ENCODE measurements around the gene SMIM45.

SMIM45 gene

DNA sequence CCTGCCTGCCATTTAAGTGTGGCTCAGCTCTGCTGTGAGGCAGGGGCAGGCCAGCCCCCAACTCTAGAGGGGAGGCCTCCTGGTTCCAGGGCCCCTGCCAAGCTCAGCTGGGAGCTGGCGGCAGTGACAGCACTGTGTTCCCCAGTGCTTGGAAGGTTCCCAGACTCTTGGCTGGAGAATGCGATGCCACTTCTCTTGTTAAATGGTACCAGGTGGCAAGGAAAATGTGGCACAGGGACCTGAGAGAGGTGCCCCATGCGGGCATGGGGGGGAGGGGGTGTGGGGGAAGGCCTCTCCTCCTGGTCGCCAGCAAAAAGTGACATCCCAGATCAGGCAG, 17.0 kb upstream of the SMIM45 start:
- Histone ChIP-seq H3K23ac (ENCODE audit: insufficient read length) (no peak overlapping the region), H4K20me1 (replicated peaks in 1 of 2; ENCODE audit: control insufficient read depth in 1 of 2, insufficient read depth in 2 of 2, low read length in 2 of 2) (peaks cover 11 to 21% of the 10 kb centered on the region in 2 experiments), H3K56ac (replicated peaks; ENCODE audit: insufficient read length, low read depth, low read length) (no peak overlapping the region), H3K4ac (replicated peaks; ENCODE audit: insufficient read length, low read depth, low read length) (no peak overlapping the region), H3K18ac (ENCODE audit: extremely low read depth, low read length) (no peak overlapping the region), H2AFZ (ENCODE audit: low read length) (no peak overlapping the region), H3K4me3 (ENCODE audit: extremely low read depth in 1 of 4, insufficient read depth in 2 of 4, low read depth in 3 of 4, low read length in 4 of 4) (no peak overlapping the region), H3K23me2 (ENCODE audit: low read depth, low read length) (no peaks in the 10 kb centered on the region), H3K4me1 (replicated peaks in 1 of 4; ENCODE audit: control insufficient read depth in 3 of 4, insufficient read depth in 4 of 4, low read length in 3 of 4) (no peaks in the 10 kb centered on the region; a peak in 1 of 7 replicates), H4K5ac (ENCODE audit: insufficient read length, low read depth, low read length) (no peak overlapping the region), H2BK5ac (ENCODE audit: low read depth, low read length) (no peak overlapping the region), H3K9ac (replicated peaks in 1 of 4; ENCODE audit: extremely low read depth in 1 of 4, low read depth in 3 of 4, low read length in 3 of 4) (no peak overlapping the region), H4K8ac (ENCODE audit: extremely low read depth, insufficient read depth, low read length) (peak overlapping the region; percentile 74; the same call in 1 of the 2 replicates), H3K36me3 (ENCODE audit: control insufficient read depth in 2 of 4, insufficient read depth in 4 of 4, low read length in 3 of 4) (peaks cover 3 to 17% (median 9%) of the 10 kb centered on the region in 4 experiments; a peak in 7 of 8 replicates), H2BK20ac (ENCODE audit: low read length) (no peak overlapping the region), H3K27me3 (replicated peaks in 1 of 4; ENCODE audit: control insufficient read depth in 3 of 4, extremely low read depth in 1 of 4, insufficient read depth in 3 of 4, low read length in 3 of 4) (no peaks in the 10 kb centered on the region; a peak in 2 of 7 replicates), H3K79me1 (ENCODE audit: low read depth, low read length) (peaks cover 5% of the 10 kb centered on the region), H2BK15ac (ENCODE audit: low read length) (no peak overlapping the region), H3K79me2 (ENCODE audit: control insufficient read depth in 1 of 2, insufficient read depth in 2 of 2, low read length in 2 of 2) (no peaks in the 10 kb centered on the region), H2BK12ac (ENCODE audit: low read depth, low read length) (no peak overlapping the region), H4K91ac (replicated peaks; ENCODE audit: insufficient read length, low read length) (no peak overlapping the region), H3K27ac (ENCODE audit: low read depth, low read length) (no peak overlapping the region), H2BK120ac (replicated peaks; ENCODE audit: low read depth, low read length) (no peak overlapping the region), H3K14ac (ENCODE audit: insufficient read length) (no peak overlapping the region), H3K4me2 (ENCODE audit: insufficient read depth in 1 of 2, low read depth in 2 of 2, low read length in 2 of 2) (no peak overlapping the region), H2AK5ac (ENCODE audit: low read depth, low read length) (no peak overlapping the region), H3K9me3 (ENCODE audit: insufficient read depth in 2 of 2, low read depth in 1 of 2, low read length in 1 of 2) (no peaks in the 10 kb centered on the region)
- WGBS, 2 experiments (ENCODE audit: extremely low coverage in 1 of 2, insufficient coverage in 1 of 2, insufficient read length in 1 of 2, insufficient replicate concordance in 2 of 2, low coverage in 1 of 2, low lambda C conversion rate in 2 of 2, missing lambda C conversion rate in 1 of 2) = 100% methylated on average over 3 of the region's 4 CpGs; no CpG with 5 or more reads in 1 of the 2 experiments
- CTCF ChIA-PET (ENCODE audit: partially characterized antibody) = interaction anchor here (0.9 to 1.6 kb wide), 4 partner anchors 9 to 238 kb away, joined by 3 to 8 read pairs (median 4); partner anchors contain the start of gene CENPM
- TF ChIP-seq HDAC2 (IDR thresholded peaks at IDR 0.05; ENCODE audit: borderline replicate concordance in 1 of 2, low read depth in 2 of 2, low read length in 2 of 2) (no peak), BACH1 (IDR thresholded peaks at IDR 0.05; ENCODE audit: low read length) (no peak), TAF1 (IDR thresholded peaks at IDR 0.05; ENCODE audit: low read depth, low read length) (no peak), CBX8 (IDR thresholded peaks at IDR 0.05; ENCODE audit: borderline replicate concordance, low read depth, low read length) (no peak)
- POLR2A ChIA-PET (ENCODE audit: partially characterized antibody) = interaction anchor here (1.1 to 3.6 kb wide), 4 partner anchors 9 to 21 kb away, joined by 3 to 15 read pairs (median 8); partner anchors contain the start of genes CENPM and SHISA8
- DNase-seq (ENCODE audit: low read depth in 1 of 2, low spot score in 2 of 2) = no peak
- no peak for FAIRE-seq

All from H1 (cell line).